Esophagus muscularis mucosa (tissue), 3 donors: ENCODE data around the gene KCNQ2.

Source experiments
- CTCF ChIP-seq, 3 experiments: fragments of 200-600 bp in 2 of 3; fragments of 450-650 bp in 1 of 3; sonication (generic) in 2 of 3; IDR thresholded peaks; one replicate each; pipeline ENCODE4 v1.5.1; 2017 to 2019; ENCODE audit warnings: antibody characterized with exemption in 3 of 3, mild to moderate bottlenecking in 2 of 3, moderate library complexity in 1 of 3
- POLR2A ChIP-seq: fragments of 450-650 bp; IDR thresholded peaks from one replicate; pipeline ENCODE4 v1.6.1; 2017; ENCODE audit warnings: antibody characterized with exemption, moderate library complexity, mild to moderate bottlenecking, low read depth

- TF ChIP-seq CTCF (IDR thresholded peaks at IDR 0.05), result no peak
- no peak for TF ChIP-seq POLR2A
Measured at GRCh38 chr20:63416631-63417030, 55.8 kb downstream of the KCNQ2 start.
